ENCODE measurements around the gene RGS7.

DNA sequence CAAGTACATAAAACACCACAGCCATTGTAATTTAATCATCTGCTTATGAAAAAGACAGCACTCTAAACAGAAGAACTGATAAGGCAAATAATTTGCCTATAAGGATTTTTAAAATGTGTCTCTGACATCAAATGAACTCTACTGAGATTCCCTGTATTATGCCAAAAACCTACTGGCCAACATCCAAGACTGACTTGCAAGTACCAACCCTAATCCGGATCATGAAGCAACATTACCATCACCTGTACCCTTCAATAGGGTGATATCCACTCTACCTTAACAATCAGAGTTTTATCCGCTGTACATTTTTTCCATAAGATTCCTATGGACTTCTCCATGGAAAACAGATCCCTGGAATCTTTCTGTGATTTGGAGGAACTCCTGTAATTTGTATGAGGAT is 4.6 kb downstream of the RGS7 start:
- TF ChIP-seq, protein P1, sequence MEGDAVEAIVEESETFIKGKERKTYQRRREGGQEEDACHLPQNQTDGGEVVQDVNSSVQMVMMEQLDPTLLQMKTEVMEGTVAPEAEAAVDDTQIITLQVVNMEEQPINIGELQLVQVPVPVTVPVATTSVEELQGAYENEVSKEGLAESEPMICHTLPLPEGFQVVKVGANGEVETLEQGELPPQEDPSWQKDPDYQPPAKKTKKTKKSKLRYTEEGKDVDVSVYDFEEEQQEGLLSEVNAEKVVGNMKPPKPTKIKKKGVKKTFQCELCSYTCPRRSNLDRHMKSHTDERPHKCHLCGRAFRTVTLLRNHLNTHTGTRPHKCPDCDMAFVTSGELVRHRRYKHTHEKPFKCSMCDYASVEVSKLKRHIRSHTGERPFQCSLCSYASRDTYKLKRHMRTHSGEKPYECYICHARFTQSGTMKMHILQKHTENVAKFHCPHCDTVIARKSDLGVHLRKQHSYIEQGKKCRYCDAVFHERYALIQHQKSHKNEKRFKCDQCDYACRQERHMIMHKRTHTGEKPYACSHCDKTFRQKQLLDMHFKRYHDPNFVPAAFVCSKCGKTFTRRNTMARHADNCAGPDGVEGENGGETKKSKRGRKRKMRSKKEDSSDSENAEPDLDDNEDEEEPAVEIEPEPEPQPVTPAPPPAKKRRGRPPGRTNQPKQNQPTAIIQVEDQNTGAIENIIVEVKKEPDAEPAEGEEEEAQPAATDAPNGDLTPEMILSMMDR (IDR thresholded peaks at IDR 0.05), result no peak
- TF ChIP-seq POLR2A (IDR thresholded peaks at IDR 0.05) (no peak), POLR2AphosphoS5 (IDR thresholded peaks at IDR 0.05; ENCODE audit: insufficient read depth in 1 of 2, low read depth in 1 of 2) (no peak)

All from vagina (tissue), 2 donors.